ENCODE measurements around the gene B4GALT7.

The B4GALT7 gene

DNA sequence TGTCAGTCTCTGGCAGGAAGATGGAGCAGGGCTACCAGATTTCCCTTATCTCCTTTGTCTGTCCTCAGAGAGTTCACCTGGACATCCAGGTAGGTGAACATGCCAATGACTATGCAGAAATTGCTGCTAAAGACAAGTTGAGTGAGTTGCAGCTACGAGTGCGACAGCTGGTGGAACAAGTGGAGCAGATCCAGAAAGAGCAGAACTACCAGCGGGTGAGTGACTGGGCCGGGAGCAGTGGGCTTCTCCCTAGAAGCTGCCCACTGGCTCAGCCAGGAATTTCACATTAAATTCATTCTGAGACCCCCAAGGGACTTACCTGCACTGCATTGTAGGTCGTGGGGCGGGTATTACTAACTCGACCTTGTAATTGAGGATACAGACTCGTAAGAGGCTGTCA is 5.9 kb upstream of the B4GALT7 start:
- no peak for DNase-seq

DNA sequence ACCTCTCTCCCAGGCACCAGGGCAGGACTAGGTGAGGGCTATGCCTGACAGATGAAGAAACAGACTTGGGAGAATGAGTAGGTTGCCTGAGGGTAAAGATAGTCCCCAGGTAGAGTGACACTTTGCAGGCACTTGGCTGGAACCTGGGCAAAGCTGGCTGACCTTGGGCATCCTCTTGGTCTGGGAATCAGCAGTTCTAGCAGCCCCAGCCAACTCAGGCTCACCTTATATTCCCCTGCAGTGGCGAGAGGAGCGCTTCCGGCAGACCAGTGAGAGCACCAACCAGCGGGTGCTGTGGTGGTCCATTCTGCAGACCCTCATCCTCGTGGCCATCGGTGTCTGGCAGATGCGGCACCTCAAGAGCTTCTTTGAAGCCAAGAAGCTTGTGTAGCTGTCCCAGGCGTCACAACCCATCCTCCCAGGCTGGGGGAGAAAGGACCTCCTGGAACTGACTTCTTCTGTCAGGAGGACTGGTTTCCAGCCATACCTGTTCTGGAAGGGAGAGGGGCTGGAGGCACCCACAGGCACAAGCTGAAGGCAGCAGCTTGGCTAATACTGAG is 4.8 kb upstream of the B4GALT7 start:
- no peak for DNase-seq

DNA sequence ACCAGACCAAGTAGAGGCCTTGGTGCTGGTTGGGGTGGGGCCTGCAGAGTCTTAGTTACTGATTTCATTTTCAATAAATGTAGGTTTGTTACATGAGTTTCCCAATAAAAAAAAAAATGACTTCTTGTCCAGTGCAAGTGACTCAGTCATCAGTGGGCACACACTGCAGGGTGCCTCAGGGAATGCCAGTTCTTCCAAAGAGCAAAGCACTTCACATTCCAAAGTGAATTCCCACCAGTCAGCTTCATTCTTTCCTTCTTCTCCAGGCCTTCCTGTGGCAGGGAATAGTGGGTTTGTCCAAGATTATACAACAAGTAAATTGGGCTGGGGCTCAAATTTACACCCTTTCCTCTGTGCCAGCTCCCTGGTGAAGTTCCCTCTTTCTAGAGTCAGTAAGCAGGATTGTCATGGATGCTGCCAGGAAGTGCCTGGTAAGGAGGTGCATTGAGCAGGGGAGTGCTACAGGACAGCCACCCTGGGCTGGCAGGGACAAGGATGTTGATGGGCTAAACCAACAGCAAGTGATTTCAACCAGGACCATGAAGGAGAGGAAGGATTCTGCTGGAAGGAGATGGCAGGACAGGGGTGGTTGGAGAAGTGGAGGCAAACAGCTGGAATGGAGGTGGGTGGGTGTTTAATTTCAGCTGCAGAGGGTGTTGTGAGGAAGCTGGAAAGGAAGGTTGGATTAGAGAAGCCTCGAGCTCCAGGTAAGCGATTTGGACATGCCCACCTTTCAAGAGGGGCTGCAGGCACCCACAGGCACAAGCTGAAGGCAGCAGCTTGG is 3.7 kb upstream of the B4GALT7 start:
- DNase-seq, result no peak

DNA sequence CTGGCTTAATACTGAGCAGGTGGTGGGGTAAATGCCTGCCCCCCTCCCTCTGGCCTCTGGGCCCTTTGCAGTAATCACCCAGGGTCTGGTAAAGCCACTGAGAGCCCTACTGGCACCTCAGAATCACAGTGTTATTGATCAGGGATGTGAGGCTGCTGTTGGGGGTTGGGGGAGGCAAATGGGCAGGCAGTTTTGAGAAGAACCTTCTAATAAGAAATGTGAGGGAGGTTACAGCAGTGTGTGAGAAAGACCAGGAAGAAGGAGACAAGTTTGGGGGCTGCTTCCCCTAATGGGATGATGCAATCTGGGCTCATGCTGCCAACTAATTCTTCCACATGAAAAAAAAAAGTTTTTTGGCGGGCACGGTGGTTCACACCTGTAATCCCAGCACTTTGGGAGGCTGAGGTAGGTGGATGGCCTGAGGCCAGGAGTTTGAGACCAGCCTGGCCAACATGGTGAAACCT is 3.1 kb upstream of the B4GALT7 start:
- DNase-seq, result no peak

DNA sequence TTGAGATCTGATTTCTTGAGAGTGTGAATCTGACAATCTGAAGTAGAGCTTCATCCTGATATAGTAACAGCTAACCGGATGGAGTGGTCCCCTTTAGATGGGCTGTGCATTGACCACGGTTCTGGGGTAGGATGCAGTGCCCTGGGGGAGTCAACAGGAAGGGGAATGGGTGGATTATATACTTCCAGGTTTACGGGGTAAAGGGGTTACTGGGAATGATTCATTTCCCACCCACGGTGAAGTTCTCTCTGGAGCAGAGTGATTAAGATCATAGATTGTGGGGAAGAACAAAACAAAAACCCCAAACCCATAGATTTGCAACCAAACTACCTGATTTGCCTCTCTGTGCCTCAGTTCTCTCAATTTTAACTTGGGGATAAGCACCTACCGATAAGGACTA is 1.5 kb upstream of the B4GALT7 start:
- no peak for DNase-seq

DNA sequence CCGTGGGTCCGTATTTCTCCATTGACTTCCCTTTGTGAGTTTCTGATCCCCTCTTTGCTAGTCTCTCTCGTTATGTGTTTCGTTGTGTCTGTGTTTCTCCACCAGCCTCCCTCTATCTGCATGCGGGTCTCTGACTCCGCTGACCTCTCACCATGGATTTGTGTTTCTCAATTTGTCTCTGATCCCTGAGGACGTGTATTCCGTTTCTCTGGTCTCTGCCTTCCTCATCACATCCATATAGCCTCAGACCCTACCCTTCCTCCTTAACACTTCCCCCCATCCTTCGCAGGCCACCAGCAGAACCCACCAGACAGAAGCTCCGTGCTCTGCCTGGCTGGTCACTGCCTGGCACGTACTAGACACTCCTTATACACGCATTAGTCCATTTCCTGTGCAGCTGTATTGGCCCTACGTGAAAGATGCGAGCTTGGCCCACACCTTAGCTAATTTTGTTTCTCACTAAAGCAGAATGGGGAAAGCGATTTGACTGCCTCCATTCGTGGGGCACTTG is 631 bp downstream of the B4GALT7 start:
- no peak for DNase-seq

DNA sequence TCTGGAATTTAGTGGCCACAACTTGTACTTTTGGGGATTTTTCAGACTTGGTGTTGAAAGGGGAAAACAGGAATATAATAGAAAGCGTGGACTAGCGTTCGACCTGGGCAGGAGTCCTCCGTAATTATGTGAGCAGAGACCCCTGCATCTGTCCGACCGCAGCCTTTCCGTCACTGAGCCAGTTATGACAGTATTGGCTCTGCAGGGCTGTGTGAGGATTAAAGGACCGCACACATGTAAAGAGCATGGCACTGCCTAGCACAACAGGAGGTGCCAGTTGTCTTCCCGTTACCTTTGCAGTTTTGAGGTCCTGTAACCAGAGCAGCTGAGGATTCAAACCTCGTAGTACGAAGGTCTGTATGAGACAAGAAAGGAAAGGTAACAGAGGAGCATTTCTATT is 1.2 kb downstream of the B4GALT7 start:
- no peak for DNase-seq

GRCh38 chr5:177601577-177602457 is 1.9 kb downstream of the B4GALT7 start:
- DNase-seq, result no peak

- no peak for DNase-seq
Observed at GRCh38 chr5:177602458-177602830, 2.5 kb downstream of the B4GALT7 start.

GRCh38 chr5:177603631-177604030 is 3.7 kb downstream of the B4GALT7 start:
- DNase-seq, result no peak

DNA sequence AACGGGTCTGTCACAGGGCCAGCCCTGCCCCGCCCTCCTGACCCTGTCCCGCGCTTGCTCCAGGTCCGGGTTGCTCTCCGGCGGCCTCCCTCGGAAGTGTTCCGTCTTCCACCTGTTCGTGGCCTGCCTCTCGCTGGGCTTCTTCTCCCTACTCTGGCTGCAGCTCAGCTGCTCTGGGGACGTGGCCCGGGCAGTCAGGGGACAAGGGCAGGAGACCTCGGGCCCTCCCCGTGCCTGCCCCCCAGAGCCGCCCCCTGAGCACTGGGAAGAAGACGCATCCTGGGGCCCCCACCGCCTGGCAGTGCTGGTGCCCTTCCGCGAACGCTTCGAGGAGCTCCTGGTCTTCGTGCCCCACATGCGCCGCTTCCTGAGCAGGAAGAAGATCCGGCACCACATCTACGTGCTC is 4.2 kb downstream of the B4GALT7 start:
- DNase-seq, result no peak

DNA sequence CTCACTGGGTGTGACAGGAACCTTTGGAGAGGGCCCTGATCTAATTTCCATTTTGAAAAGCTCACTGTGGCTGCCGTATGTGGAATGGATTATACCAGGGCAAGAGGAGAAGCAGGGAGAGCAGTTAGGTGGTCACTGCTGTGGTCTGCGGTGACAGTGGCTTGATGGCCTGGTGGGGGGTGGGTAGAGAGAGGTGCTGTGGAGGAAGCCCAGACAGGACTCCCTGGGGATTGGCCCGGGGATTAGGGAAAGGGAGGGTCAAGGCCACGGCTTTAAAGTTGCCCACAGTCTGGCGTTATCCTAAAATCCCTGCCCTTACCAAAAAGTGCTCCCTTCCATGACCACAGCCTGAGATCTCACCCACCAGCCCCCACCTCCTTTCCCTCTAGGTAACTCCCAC is 4.7 kb downstream of the B4GALT7 start:
- no peak for DNase-seq

GRCh38 chr5:177605078-177605477 is 5.1 kb downstream of the B4GALT7 start:
- no peak for DNase-seq

DNA sequence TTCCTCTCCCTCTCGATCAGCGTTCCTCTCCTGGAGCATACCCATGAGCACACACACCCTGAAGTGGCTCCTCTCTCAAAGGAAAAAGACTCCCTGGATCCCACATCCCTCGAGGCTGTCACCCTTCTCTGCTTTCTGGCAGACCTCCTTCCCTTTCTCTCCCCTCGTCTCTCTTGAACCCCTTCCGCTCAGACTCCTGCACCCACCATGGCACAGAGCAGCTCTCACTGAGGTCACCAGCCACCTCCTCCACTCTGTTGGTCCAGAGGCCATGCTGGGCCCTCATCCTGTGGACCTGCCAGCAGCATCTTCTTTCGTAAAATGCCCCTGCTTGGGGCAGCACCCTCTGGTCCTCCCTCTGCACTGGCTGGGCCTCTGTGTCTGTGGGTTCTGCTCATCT is 5.7 kb downstream of the B4GALT7 start:
- no peak for DNase-seq

DNA sequence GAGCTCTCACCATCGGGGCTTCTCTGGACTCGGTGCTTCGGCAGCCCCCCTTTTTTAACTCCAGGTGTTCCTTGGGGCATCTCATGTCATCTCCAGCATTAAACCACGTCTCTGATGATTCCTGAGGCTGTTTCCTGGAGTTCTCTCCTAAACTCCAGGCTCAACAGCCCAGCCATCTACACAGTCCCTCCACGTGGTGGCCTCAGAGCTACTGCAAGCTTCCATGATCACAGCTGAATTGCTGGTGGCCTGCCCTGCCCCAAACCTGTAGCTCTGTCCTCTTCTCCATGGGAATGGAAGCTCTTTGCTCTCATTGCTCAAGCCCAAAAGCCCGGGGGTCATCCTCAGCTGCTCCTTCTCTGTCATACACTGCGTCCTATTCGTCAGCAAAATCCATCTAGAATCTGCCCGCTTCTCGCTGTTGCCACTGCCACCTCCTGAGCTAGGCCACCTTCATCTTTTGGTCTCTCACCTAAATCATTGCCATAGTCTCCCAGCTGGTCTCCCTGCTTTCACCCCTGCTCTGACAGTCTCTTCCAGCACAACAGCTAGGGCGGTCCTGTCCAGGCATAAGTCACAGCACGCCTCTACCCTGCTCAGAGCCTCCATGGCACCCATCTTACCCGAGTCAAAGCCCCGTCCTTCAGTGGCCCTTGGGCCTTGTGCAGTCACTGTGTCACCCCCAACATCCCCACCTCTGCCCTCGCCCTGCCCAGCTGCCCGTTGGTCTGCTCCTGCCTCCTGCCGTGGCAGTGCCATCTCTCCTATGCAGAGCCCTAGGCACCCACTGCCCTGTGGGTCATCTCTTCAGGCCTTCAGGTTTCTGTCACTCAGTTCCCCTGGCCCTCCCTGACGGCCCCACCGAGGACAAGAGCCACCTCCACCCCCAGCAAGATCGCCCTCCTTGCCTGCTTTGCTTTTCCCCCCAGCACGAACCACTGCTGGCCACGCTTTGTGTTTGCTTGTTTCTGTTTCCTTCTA is 6.4 kb downstream of the B4GALT7 start:
- DNase-seq, result no peak

- DNase-seq, result no peak
Observed at GRCh38 chr5:177607115-177607451, 7.2 kb downstream of the B4GALT7 start.

- DNase-seq, result peak; percentile 34
Observed at GRCh38 chr5:177607452-177608192, 7.7 kb downstream of the B4GALT7 start.

DNA sequence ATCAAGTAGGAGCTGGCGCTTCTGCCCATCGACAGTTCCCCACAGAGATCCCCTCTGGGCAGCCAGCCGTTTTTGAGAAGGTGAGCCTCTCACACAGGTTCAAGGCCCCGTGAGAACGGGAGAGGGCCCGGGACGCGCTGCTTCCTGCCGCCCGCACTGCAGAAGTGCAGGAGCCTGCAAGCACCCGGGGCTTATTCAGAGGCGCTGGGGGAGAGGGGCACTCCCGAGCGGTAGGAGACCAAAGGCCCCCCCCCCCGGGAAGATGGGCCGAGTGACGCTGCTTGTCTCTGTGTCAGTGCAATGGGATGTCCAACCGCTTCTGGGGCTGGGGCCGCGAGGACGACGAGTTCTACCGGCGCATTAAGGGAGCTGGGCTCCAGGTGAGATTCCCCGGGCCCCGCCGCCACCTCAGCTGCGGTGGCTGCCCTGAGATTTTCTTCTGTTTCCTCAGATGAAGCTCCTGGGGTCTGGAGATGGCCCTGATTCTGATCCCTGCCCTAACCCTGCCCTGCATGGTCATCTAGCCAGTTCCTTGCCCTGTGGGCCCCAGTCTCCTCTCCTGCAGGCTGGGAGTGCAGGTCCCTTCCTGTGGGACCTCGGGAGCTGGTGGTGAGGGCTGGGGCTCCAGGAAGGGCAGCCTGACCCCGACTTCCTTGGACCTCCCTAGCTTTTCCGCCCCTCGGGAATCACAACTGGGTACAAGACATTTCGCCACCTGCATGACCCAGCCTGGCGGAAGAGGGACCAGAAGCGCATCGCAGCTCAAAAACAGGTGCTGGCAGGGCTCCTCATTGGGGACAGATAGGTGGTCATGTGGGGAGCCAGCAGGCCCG is 8.5 kb downstream of the B4GALT7 start:
- no peak for DNase-seq

DNA sequence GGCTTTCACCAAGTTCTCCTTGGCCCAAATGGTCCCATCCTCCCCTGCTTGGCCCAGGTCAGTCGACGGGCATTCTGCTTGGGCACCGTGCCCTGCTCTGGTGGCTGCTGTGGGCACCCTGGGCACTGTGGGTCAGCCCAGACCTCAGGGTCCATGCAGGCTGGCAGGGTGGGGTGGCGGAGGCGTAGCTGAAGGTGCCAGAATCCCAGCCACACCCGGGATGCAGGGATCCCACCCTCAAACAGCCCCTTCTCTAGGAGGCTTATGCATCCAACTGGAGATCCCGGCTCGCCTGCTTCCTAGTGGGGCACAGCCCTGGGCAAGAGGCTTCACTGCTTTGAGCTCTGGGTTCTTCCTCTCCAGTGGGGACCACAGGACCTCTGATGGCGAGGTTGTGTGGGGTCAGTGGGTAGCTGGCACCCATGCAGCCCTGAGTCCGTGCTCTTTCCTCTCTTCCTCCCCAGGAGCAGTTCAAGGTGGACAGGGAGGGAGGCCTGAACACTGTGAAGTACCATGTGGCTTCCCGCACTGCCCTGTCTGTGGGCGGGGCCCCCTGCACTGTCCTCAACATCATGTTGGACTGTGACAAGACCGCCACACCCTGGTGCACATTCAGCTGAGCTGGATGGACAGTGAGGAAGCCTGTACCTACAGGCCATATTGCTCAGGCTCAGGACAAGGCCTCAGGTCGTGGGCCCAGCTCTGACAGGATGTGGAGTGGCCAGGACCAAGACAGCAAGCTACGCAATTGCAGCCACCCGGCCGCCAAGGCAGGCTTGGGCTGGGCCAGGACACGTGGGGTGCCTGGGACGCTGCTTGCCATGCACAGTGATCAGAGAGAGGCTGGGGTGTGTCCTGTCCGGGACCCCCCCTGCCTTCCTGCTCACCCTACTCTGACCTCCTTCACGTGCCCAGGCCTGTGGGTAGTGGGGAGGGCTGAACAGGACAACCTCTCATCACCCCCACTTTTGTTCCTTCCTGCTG is 9.4 kb downstream of the B4GALT7 start:
- no peak for DNase-seq
